ENCODE results near the gene RPL29.

- TF ChIP-seq, protein P1, sequence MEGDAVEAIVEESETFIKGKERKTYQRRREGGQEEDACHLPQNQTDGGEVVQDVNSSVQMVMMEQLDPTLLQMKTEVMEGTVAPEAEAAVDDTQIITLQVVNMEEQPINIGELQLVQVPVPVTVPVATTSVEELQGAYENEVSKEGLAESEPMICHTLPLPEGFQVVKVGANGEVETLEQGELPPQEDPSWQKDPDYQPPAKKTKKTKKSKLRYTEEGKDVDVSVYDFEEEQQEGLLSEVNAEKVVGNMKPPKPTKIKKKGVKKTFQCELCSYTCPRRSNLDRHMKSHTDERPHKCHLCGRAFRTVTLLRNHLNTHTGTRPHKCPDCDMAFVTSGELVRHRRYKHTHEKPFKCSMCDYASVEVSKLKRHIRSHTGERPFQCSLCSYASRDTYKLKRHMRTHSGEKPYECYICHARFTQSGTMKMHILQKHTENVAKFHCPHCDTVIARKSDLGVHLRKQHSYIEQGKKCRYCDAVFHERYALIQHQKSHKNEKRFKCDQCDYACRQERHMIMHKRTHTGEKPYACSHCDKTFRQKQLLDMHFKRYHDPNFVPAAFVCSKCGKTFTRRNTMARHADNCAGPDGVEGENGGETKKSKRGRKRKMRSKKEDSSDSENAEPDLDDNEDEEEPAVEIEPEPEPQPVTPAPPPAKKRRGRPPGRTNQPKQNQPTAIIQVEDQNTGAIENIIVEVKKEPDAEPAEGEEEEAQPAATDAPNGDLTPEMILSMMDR (IDR thresholded peaks at IDR 0.05), result peak; percentile 74
- TF ChIP-seq, protein P2, sequence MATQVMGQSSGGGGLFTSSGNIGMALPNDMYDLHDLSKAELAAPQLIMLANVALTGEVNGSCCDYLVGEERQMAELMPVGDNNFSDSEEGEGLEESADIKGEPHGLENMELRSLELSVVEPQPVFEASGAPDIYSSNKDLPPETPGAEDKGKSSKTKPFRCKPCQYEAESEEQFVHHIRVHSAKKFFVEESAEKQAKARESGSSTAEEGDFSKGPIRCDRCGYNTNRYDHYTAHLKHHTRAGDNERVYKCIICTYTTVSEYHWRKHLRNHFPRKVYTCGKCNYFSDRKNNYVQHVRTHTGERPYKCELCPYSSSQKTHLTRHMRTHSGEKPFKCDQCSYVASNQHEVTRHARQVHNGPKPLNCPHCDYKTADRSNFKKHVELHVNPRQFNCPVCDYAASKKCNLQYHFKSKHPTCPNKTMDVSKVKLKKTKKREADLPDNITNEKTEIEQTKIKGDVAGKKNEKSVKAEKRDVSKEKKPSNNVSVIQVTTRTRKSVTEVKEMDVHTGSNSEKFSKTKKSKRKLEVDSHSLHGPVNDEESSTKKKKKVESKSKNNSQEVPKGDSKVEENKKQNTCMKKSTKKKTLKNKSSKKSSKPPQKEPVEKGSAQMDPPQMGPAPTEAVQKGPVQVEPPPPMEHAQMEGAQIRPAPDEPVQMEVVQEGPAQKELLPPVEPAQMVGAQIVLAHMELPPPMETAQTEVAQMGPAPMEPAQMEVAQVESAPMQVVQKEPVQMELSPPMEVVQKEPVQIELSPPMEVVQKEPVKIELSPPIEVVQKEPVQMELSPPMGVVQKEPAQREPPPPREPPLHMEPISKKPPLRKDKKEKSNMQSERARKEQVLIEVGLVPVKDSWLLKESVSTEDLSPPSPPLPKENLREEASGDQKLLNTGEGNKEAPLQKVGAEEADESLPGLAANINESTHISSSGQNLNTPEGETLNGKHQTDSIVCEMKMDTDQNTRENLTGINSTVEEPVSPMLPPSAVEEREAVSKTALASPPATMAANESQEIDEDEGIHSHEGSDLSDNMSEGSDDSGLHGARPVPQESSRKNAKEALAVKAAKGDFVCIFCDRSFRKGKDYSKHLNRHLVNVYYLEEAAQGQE (IDR thresholded peaks at IDR 0.05; ENCODE audit: insufficient read depth in 1 of 2, low read depth in 2 of 2, low read length in 1 of 2), result no peak
- TF ChIP-seq SIN3A (IDR thresholded peaks at IDR 0.05; ENCODE audit: borderline replicate concordance, insufficient read depth, low read depth, low read length), result no peak
Measured at GRCh38 chr3:52004163-52004787, 8.6 kb upstream of the RPL29 start.

Data from Panc1 (cell line).